Measurements from ENCODE around the gene ASF1B.

Gene ASF1B

GRCh38 chr19:14119644-14120496 is 16.5 kb downstream of the ASF1B start:
- no peak for TF ChIP-seq CTCF (IDR thresholded peaks at IDR 0.05; ENCODE audit: low read depth, low read length, missing control alignments)
- no peak for DNase-seq (ENCODE audit: extremely low read depth, low read depth)
- H3K4me3 ChIP-seq (replicated peaks; ENCODE audit: low read depth, low read length): no peak overlapping the region

- no peak overlapping the region for H3K4me3 ChIP-seq (replicated peaks; ENCODE audit: low read depth, low read length)
- DNase-seq (ENCODE audit: extremely low read depth, low read depth): no peak
- no peak for TF ChIP-seq CTCF (IDR thresholded peaks at IDR 0.05; ENCODE audit: low read depth, low read length, missing control alignments)
Measured at GRCh38 chr19:14119146-14119545, 17.2 kb downstream of the ASF1B start.

GRCh38 chr19:14118165-14119051 is 18.0 kb downstream of the ASF1B start:
- no peak for TF ChIP-seq CTCF (IDR thresholded peaks at IDR 0.05; ENCODE audit: low read depth, low read length, missing control alignments)
- no peak for DNase-seq (ENCODE audit: extremely low read depth, low read depth)
- H3K4me3 ChIP-seq (replicated peaks; ENCODE audit: low read depth, low read length): peak overlapping the region; percentile 38

- TF ChIP-seq CTCF (IDR thresholded peaks at IDR 0.05; ENCODE audit: low read depth, low read length, missing control alignments): no peak
- DNase-seq (ENCODE audit: extremely low read depth, low read depth): peak; percentile 90
- H3K4me3 ChIP-seq (replicated peaks; ENCODE audit: low read depth, low read length): peak within 1 kb of the TSS; percentile 62
Measured at GRCh38 chr19:14117668-14118164, 18.7 kb downstream of the ASF1B start, which contains the start of gene PRKACA. TSS of gene PRKACA (minus strand) at chr19:14117762. CDS start at chr19:14117547, 215 bp downstream.

GRCh38 chr19:14116918-14117578 is 19.3 kb downstream of the ASF1B start:
- no peak for DNase-seq (ENCODE audit: extremely low read depth, low read depth)
- peak overlapping the region; percentile 62 for H3K4me3 ChIP-seq (replicated peaks; ENCODE audit: low read depth, low read length)
- TF ChIP-seq CTCF (IDR thresholded peaks at IDR 0.05; ENCODE audit: low read depth, low read length, missing control alignments): no peak

GRCh38 chr19:14116525-14116917 is 19.9 kb downstream of the ASF1B start:
- no peak for TF ChIP-seq CTCF (IDR thresholded peaks at IDR 0.05; ENCODE audit: low read depth, low read length, missing control alignments)
- peak overlapping the region; percentile 62 for H3K4me3 ChIP-seq (replicated peaks; ENCODE audit: low read depth, low read length)
- no peak for DNase-seq (ENCODE audit: extremely low read depth, low read depth)

Data from HFF-Myc (cell line).